ENCODE data around the gene KRTAP5-2.

KRTAP5-2 gene

DNA sequence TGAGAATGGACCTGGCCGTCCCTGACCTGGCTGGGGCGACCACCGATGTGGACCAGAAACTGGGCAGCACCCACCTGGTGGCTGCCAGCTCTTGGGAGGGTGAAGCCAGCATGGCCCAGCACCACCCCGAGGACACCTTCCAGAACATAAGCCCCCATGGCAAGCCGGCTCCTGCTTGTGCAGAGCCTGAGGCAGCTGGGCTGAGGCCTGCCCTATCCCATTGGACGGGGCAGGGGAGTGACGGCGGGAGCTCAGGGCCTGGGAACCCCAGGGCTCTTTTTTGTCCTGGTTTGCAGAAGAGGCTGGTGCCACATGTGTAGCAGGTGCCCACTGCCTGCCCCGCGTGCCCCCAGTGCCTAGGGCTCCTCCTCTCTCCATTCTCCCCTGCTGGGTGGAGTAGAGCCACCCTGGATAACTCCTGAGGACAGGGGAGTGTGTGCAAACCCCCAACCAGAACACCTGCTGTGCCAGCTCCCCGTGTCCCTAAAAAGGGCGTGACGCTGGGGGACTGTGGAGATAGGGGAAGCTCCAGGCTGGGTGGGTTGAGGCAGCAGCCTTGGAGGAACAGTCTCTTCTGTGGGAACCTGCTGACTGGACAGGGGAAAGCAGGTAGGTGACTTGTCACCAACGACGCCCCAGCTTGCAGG is 38.0 kb downstream of the KRTAP5-2 start:
- no peak overlapping the region for H3K27ac ChIP-seq (ENCODE audit: low read depth, low read length, poor library complexity, severe bottlenecking)
- no peaks in the 10 kb centered on the region for H3K4me1 ChIP-seq (ENCODE audit: insufficient read depth, low read length, severe bottlenecking)
- TF ChIP-seq EZH2 (IDR thresholded peaks at IDR 0.05; ENCODE audit: borderline replicate concordance, low read length) = no peak
- TF ChIP-seq, protein P1, sequence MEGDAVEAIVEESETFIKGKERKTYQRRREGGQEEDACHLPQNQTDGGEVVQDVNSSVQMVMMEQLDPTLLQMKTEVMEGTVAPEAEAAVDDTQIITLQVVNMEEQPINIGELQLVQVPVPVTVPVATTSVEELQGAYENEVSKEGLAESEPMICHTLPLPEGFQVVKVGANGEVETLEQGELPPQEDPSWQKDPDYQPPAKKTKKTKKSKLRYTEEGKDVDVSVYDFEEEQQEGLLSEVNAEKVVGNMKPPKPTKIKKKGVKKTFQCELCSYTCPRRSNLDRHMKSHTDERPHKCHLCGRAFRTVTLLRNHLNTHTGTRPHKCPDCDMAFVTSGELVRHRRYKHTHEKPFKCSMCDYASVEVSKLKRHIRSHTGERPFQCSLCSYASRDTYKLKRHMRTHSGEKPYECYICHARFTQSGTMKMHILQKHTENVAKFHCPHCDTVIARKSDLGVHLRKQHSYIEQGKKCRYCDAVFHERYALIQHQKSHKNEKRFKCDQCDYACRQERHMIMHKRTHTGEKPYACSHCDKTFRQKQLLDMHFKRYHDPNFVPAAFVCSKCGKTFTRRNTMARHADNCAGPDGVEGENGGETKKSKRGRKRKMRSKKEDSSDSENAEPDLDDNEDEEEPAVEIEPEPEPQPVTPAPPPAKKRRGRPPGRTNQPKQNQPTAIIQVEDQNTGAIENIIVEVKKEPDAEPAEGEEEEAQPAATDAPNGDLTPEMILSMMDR (IDR thresholded peaks at IDR 0.05; ENCODE audit: low read length) = no peak
- no peaks in the 10 kb centered on the region for H3K36me3 ChIP-seq (ENCODE audit: insufficient read depth, low read length)
- no peaks in the 10 kb centered on the region for H3K79me2 ChIP-seq (ENCODE audit: insufficient read depth, low read length)
- H3K9ac ChIP-seq (ENCODE audit: low read length) = no peak overlapping the region
- H2AFZ ChIP-seq (ENCODE audit: low read length) = no peak overlapping the region
- no peaks in the 10 kb centered on the region for H3F3A ChIP-seq (ENCODE audit: insufficient read depth, low read length)
- no peak overlapping the region for H3K4me3 ChIP-seq (ENCODE audit: low read depth, low read length, poor library complexity, severe bottlenecking)
- H3K4me2 ChIP-seq (ENCODE audit: low read length) = no peak overlapping the region
- H3K9me2 ChIP-seq (ENCODE audit: low read depth, low read length) = no peaks in the 10 kb centered on the region
- no peaks in the 10 kb centered on the region for H4K20me1 ChIP-seq (ENCODE audit: insufficient read depth, low read length)
- H3K9me3 ChIP-seq (ENCODE audit: low read length) = no peaks in the 10 kb centered on the region
- H3K27me3 ChIP-seq (ENCODE audit: insufficient read depth, low read length) = 0 out of 2 replicates have a peak, but pooled peaks cover 9% of the 10 kb centered on the region

DNA sequence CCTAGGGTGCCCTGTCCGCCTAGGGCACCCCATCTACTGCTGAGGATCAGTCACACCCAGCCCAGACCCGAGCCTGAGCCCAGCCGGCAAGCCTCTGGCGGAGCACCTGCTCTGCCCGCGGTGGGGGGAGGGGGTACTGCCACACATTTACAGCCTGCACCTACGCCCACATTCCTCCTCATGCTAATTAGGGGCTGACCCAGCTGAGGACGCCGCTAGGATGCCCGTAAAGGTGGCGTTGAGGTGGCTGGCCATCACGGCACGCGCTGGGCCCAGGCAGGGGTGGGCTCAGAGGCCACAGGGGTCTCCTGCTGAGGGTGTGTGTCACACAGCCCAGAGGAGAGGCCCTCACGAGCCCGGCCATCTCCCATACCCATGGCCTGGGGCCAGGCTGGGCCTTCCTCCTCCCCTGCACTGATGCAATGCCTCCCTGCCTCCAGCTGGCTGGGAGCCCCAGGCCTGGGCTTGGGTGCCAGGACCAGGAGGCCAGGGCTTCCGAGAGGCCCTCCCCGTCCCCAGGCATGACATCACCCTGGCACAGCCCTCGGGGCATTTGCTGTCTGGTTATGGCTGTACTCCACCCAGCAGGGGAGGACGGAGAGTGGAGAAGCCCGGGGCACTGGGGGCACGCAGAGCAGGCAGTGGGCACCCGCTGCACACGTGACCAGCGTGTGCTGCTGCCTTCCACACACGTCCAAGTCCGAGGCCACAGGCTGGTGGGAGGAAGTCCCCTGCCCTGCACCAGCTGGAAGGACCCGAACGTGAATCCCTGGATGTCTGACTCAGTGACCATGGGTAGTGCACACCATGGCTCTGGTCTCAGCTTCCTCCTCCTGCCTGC is 38.8 kb downstream of the KRTAP5-2 start:
- Histone ChIP-seq H2AFZ (ENCODE audit: low read length) (no peak overlapping the region), H3K36me3 (ENCODE audit: insufficient read depth, low read length) (no peaks in the 10 kb centered on the region), H3K27me3 (ENCODE audit: insufficient read depth, low read length) (0 out of 2 replicates have a peak, but pooled peaks cover 9% of the 10 kb centered on the region), H3K9me3 (ENCODE audit: low read length) (no peaks in the 10 kb centered on the region), H3K27ac (ENCODE audit: low read depth, low read length, poor library complexity, severe bottlenecking) (no peak overlapping the region), H3F3A (ENCODE audit: insufficient read depth, low read length) (no peaks in the 10 kb centered on the region), H4K20me1 (ENCODE audit: insufficient read depth, low read length) (no peaks in the 10 kb centered on the region), H3K9ac (ENCODE audit: low read length) (no peak overlapping the region), H3K9me2 (ENCODE audit: low read depth, low read length) (no peaks in the 10 kb centered on the region), H3K4me2 (ENCODE audit: low read length) (no peak overlapping the region), H3K79me2 (ENCODE audit: insufficient read depth, low read length) (no peaks in the 10 kb centered on the region), H3K4me1 (ENCODE audit: insufficient read depth, low read length, severe bottlenecking) (no peaks in the 10 kb centered on the region), H3K4me3 (ENCODE audit: low read depth, low read length, poor library complexity, severe bottlenecking) (no peak overlapping the region)
- no peak for TF ChIP-seq EZH2 (IDR thresholded peaks at IDR 0.05; ENCODE audit: borderline replicate concordance, low read length)
- TF ChIP-seq, protein P1 (IDR thresholded peaks at IDR 0.05; ENCODE audit: low read length) = no peak

DNA sequence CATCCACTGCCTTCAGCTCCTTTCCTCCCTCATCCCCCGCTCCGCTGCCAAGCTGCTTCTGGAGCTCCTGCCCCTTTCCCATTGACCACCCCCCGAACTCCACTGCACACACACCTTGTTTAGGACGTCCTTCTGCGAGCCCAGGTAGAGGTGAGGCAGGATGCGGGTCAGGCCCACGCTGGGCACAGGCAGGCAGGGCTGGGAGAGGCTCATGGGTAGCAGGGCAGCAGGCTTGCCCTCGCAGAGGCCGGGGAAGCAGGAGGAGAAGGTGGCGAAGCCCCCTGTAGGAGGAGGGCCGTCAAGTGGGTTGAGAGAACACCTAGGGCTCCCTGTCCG is 39.4 kb downstream of the KRTAP5-2 start:
- no peak overlapping the region for H3K9ac ChIP-seq (ENCODE audit: low read length)
- H3K9me2 ChIP-seq (ENCODE audit: low read depth, low read length) = no peaks in the 10 kb centered on the region
- H3K9me3 ChIP-seq (ENCODE audit: low read length) = no peaks in the 10 kb centered on the region
- no peak overlapping the region for H3K4me2 ChIP-seq (ENCODE audit: low read length)
- H3K79me2 ChIP-seq (ENCODE audit: insufficient read depth, low read length) = no peaks in the 10 kb centered on the region
- H3K36me3 ChIP-seq (ENCODE audit: insufficient read depth, low read length) = no peaks in the 10 kb centered on the region
- no peaks in the 10 kb centered on the region for H3K4me1 ChIP-seq (ENCODE audit: insufficient read depth, low read length, severe bottlenecking)
- H3F3A ChIP-seq (ENCODE audit: insufficient read depth, low read length) = no peaks in the 10 kb centered on the region
- no peak overlapping the region for H3K27ac ChIP-seq (ENCODE audit: low read depth, low read length, poor library complexity, severe bottlenecking)
- H2AFZ ChIP-seq (ENCODE audit: low read length) = no peak overlapping the region
- H4K20me1 ChIP-seq (ENCODE audit: insufficient read depth, low read length) = no peaks in the 10 kb centered on the region
- H3K27me3 ChIP-seq (ENCODE audit: insufficient read depth, low read length) = 0 out of 2 replicates have a peak, but pooled peaks cover 9% of the 10 kb centered on the region
- TF ChIP-seq, protein P1 (IDR thresholded peaks at IDR 0.05; ENCODE audit: low read length) = no peak
- TF ChIP-seq EZH2 (IDR thresholded peaks at IDR 0.05; ENCODE audit: borderline replicate concordance, low read length) = no peak
- no peak overlapping the region for H3K4me3 ChIP-seq (ENCODE audit: low read depth, low read length, poor library complexity, severe bottlenecking)

Data from OCI-LY1 (cell line).